Astrocyte (in vitro differentiated cells and primary cell): Measurements from ENCODE around the gene RPS6KL1. TPM values are rescaled to one million over a fixed set of nuclear protein-coding genes. Genes with fewer than 3 reads are reported as not detected.

Source experiments
- DNase-seq: peaks from one replicate; pipeline ENCODE4 v3.0.0-alpha.2; 2010; ENCODE audit warnings: low read depth
- FAIRE-seq: peaks from 2 replicates; lab custom pipeline; 2011; peaks lifted over from hg19 to GRCh38; lab: Jason Lieb, UNC
- H2AFZ ChIP-seq: 2 replicates; pipeline ENCODE4 v1.6.0; 2012; ENCODE audit warnings: low read depth, low read length, inconsistent platforms
- H3K27ac ChIP-seq: 2 replicates; pipeline ENCODE4 v1.5.1; 2011; ENCODE audit warnings: low read depth, low read length, inconsistent platforms
- H3K27me3 ChIP-seq: 2 replicates; pipeline ENCODE4 v1.6.0; 2011; ENCODE audit warnings: low read length, inconsistent platforms; ENCODE audit not compliant: insufficient read depth
- H3K36me3 ChIP-seq: 2 replicates; pipeline ENCODE4 v1.5.1; 2011; ENCODE audit warnings: low read length, inconsistent platforms; ENCODE audit not compliant: insufficient read depth
- H3K4me1 ChIP-seq: 2 replicates; pipeline ENCODE4 v1.5.1; 2011; ENCODE audit warnings: low read length, inconsistent platforms; ENCODE audit not compliant: insufficient read depth
- H3K4me2 ChIP-seq: 2 replicates; pipeline ENCODE4 v1.6.0; 2012; ENCODE audit warnings: low read length, inconsistent platforms
- H3K4me3 ChIP-seq: 2 replicates; pipeline ENCODE4 v1.5.1; 2011; ENCODE audit warnings: low read depth, mild to moderate bottlenecking, low read length, inconsistent platforms; ENCODE audit not compliant: insufficient read depth
- H3K79me2 ChIP-seq: 2 replicates; pipeline ENCODE4 v1.6.0; 2012; ENCODE audit warnings: mild to moderate bottlenecking, low read length, inconsistent platforms; ENCODE audit not compliant: insufficient read depth
- H3K9ac ChIP-seq: 2 replicates; pipeline ENCODE4 v1.6.0; 2012; ENCODE audit warnings: mild to moderate bottlenecking, low read length, inconsistent platforms
- H3K9me3 ChIP-seq: 2 replicates; pipeline ENCODE4 v1.5.1; 2012; ENCODE audit warnings: low read depth, mild to moderate bottlenecking, low read length, inconsistent platforms; ENCODE audit not compliant: insufficient read depth
- H4K20me1 ChIP-seq: 2 replicates; pipeline ENCODE4 v1.6.0; 2012; ENCODE audit warnings: low read length, inconsistent platforms; ENCODE audit not compliant: insufficient read depth
- H3K27ac Mint-ChIP-seq: one replicate; pipeline ENCODE4 v1.8.0; 2021; ENCODE audit warnings: mild to moderate bottlenecking, mixed read lengths; ENCODE audit not compliant: unreplicated experiment
- H3K27me3 Mint-ChIP-seq: one replicate; pipeline ENCODE4 v1.8.0; 2021; ENCODE audit warnings: low read depth, mixed read lengths; ENCODE audit not compliant: unreplicated experiment
- H3K36me3 Mint-ChIP-seq: one replicate; pipeline ENCODE4 v1.8.0; 2021; ENCODE audit warnings: low read depth, mixed read lengths; ENCODE audit not compliant: unreplicated experiment
- H3K4me1 Mint-ChIP-seq: one replicate; pipeline ENCODE4 v1.8.0; 2021; ENCODE audit warnings: low read depth, mixed read lengths; ENCODE audit not compliant: unreplicated experiment
- H3K4me3 Mint-ChIP-seq: one replicate; pipeline ENCODE4 v1.8.0; 2021; ENCODE audit warnings: mild to moderate bottlenecking, moderate library complexity, mixed read lengths; ENCODE audit not compliant: unreplicated experiment
- H3K9me3 Mint-ChIP-seq: one replicate; pipeline ENCODE4 v1.8.0; 2021; ENCODE audit warnings: mild to moderate bottlenecking, mixed read lengths; ENCODE audit not compliant: unreplicated experiment
- EZH2 ChIP-seq: IDR thresholded peaks from 2 replicates; pipeline ENCODE4 v1.6.1; 2012; ENCODE audit warnings: mild to moderate bottlenecking, low read length, inconsistent platforms; ENCODE audit not compliant: insufficient read depth
- total RNA-seq: library from RNA; stranded (reverse); gene quantifications from 2 replicates; pipeline ENCODE4 v1.2.1, GENCODE V29; 2021
- TF ChIP-seq, protein P1 (sequence below): IDR thresholded peaks from 2 replicates; pipeline ENCODE4 v1.5.1; 2011; ENCODE audit warnings: low read depth, mild to moderate bottlenecking, inconsistent platforms, low read length, moderate library complexity; ENCODE audit not compliant: insufficient read depth

The RPS6KL1 gene
- total RNA-seq, 1 donor from 2014 or later, result 1.7 TPM

DNA sequence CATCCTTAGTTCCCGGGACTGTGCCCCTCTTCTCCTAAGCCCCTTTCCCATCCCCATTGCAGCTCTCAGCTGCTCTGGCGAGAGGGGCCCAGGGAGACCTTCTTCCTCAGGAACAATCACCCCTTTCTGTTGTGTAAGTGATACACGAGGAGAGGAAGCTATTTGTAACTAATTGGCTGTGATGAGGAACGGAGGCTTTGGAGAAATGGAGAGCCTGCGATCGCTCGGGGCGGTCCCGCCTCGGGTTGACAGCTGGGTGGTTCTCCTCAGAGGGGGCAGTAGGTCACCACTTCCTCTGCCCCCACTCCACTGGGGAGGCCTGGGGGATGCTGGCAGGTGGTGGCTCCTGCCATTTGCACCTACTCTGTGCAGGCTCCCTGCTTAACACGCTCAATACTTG is 39.0 kb upstream of the RPS6KL1 start:
- Mint-ChIP-seq H3K4me3 (no peak overlapping the region), H3K27ac (no peak overlapping the region), H3K27me3 (peaks cover 29% of the 10 kb centered on the region), H3K36me3 (peaks cover 2% of the 10 kb centered on the region), H3K4me1 (peaks cover 8% of the 10 kb centered on the region), H3K9me3 (peaks cover 4% of the 10 kb centered on the region)
- DNase-seq, result no peak
- H3K27ac ChIP-seq, result no peak overlapping the region
- H3K4me3 ChIP-seq, result no peak overlapping the region
- H3K79me2 ChIP-seq, result no peaks in the 10 kb centered on the region
- no peaks in the 10 kb centered on the region for H3K27me3 ChIP-seq
- H2AFZ ChIP-seq, result no peak overlapping the region
- no peaks in the 10 kb centered on the region for H3K9me3 ChIP-seq
- H3K4me1 ChIP-seq, result peaks cover 14% of the 10 kb centered on the region
- no peak for FAIRE-seq
- H3K9ac ChIP-seq, result no peak overlapping the region
- H3K4me2 ChIP-seq, result no peak overlapping the region
- H3K36me3 ChIP-seq, result no peaks in the 10 kb centered on the region
- no peaks in the 10 kb centered on the region for H4K20me1 ChIP-seq
- TF ChIP-seq, protein P1, sequence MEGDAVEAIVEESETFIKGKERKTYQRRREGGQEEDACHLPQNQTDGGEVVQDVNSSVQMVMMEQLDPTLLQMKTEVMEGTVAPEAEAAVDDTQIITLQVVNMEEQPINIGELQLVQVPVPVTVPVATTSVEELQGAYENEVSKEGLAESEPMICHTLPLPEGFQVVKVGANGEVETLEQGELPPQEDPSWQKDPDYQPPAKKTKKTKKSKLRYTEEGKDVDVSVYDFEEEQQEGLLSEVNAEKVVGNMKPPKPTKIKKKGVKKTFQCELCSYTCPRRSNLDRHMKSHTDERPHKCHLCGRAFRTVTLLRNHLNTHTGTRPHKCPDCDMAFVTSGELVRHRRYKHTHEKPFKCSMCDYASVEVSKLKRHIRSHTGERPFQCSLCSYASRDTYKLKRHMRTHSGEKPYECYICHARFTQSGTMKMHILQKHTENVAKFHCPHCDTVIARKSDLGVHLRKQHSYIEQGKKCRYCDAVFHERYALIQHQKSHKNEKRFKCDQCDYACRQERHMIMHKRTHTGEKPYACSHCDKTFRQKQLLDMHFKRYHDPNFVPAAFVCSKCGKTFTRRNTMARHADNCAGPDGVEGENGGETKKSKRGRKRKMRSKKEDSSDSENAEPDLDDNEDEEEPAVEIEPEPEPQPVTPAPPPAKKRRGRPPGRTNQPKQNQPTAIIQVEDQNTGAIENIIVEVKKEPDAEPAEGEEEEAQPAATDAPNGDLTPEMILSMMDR, result no peak
- no peak for TF ChIP-seq EZH2

DNA sequence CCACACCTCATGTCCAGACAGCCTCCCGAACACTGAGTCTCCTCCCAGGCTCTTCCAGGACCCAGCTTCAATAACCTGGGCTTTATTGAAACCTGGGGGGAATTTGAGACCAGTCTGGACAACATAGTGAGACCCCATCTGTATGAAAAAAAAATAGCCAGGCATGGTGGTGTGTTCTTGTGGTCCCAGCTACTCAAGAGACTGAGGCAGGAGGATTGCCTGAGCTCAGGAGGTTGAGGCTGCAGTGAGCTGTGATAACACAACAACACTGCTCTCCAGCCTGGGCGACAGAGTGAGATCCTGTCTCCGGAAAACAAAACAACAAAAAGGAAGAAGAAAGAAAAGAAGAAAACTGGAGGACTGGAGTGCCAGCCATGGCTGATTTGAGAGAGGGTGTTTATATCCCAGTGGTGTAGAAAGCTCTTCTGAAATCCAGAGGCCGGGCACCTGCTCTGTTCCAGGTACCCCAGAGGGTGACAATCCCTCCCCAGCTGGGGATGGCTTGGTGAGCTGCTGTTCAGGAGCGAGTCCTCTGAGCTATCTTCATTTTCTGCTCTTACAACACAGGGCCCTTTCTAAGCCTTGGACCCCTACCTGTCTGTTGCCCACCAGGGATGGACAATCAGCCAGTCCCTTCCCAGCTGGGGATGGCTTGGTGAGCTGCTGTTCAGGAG is 38.3 kb upstream of the RPS6KL1 start:
- TF ChIP-seq, protein P1, result no peak
- TF ChIP-seq EZH2, result no peak
- Mint-ChIP-seq H3K9me3 (peaks cover 4% of the 10 kb centered on the region), H3K4me1 (peaks cover 9% of the 10 kb centered on the region), H3K27me3 (peaks cover 29% of the 10 kb centered on the region), H3K36me3 (peaks cover 2% of the 10 kb centered on the region), H3K27ac (no peak overlapping the region), H3K4me3 (no peak overlapping the region)
- Histone ChIP-seq H3K79me2 (no peaks in the 10 kb centered on the region), H3K27ac (no peak overlapping the region), H2AFZ (no peak overlapping the region), H3K9ac (no peak overlapping the region), H3K27me3 (no peaks in the 10 kb centered on the region), H3K36me3 (no peaks in the 10 kb centered on the region), H4K20me1 (no peaks in the 10 kb centered on the region), H3K4me1 (peaks cover 14% of the 10 kb centered on the region), H3K4me3 (no peak overlapping the region), H3K4me2 (no peak overlapping the region), H3K9me3 (no peaks in the 10 kb centered on the region)
- DNase-seq, result no peak
- FAIRE-seq, result no peak

DNA sequence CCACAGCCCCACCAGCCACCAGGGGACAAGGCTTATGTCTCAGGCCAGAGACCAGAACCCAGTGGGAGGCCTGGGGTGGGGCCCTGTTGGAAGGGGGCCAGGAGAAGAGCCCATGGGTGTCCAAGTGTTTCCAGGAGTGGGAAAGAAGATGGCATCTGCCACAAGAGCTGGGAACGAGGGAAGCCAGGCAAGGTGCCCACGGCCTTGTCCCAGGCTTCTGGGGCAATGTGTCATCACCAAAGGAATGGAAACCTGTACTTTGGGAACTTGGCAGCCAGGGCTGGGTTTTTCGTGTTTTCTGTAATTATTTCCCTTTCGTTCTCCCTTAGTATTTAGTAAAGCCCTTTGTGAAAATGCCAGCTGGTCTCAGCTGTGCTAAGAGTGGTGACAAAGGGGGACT is 37.7 kb upstream of the RPS6KL1 start:
- Mint-ChIP-seq H3K27ac (no peak overlapping the region), H3K27me3 (peaks cover 27% of the 10 kb centered on the region), H3K9me3 (peaks cover 4% of the 10 kb centered on the region), H3K36me3 (peaks cover 2% of the 10 kb centered on the region), H3K4me1 (peaks cover 10% of the 10 kb centered on the region), H3K4me3 (no peak overlapping the region)
- Histone ChIP-seq H3K36me3 (no peaks in the 10 kb centered on the region), H3K4me1 (peaks cover 11% of the 10 kb centered on the region), H2AFZ (no peak overlapping the region), H3K9ac (no peak overlapping the region), H3K27ac (no peak overlapping the region), H3K79me2 (no peaks in the 10 kb centered on the region), H3K9me3 (no peaks in the 10 kb centered on the region), H4K20me1 (no peaks in the 10 kb centered on the region), H3K4me3 (no peak overlapping the region), H3K4me2 (no peak overlapping the region), H3K27me3 (no peaks in the 10 kb centered on the region)
- DNase-seq (no peak), FAIRE-seq (no peak)
- TF ChIP-seq, protein P1, result no peak
- TF ChIP-seq EZH2, result no peak
